Endothelial cell of umbilical vein (primary cell): ENCODE data around the gene HDAC4. TPM values are rescaled to one million over a fixed set of nuclear protein-coding genes. Genes with fewer than 3 reads are reported as not detected.

Experiments
- BruUV-seq: library from RNA; stranded (reverse); fragments of 400-500 nt; replicated peaks from 2 replicates; lab custom pipeline; 2021; lab: Mats Ljungman, UMichigan
- CTCF ChIA-PET: fragments of 300-600, 350-600 bp; sonication (Branson Sonifier 250); formaldehyde crosslinking; loops from one replicate; lab custom pipeline; 2021; ENCODE audit warnings: antibody characterized with exemption, inconsistent platforms; lab: Charles Lee
- POLR2A ChIA-PET: fragments of 300-600, 350-600 bp; sonication (Branson Sonifier 250); formaldehyde crosslinking; loops from one replicate; lab custom pipeline; 2021; ENCODE audit warnings: antibody characterized with exemption, inconsistent platforms; lab: Charles Lee
- DNase-seq: peaks from one replicate; pipeline ENCODE4 v3.0.0-alpha.2; 2011; ENCODE audit warnings: low read depth, low spot score
- FAIRE-seq: peaks from 2 replicates; lab custom pipeline; 2011; peaks lifted over from hg19 to GRCh38; lab: Jason Lieb, UNC
- H2AFZ ChIP-seq: 2 replicates; pipeline ENCODE4 v1.6.0; 2012; ENCODE audit warnings: low read depth, low read length, control low read depth, inconsistent platforms
- H3K27ac ChIP-seq: 2 replicates; pipeline ENCODE4 v1.5.1; 2011; ENCODE audit warnings: low read depth, mild to moderate bottlenecking, control low read depth, low read length, moderate library complexity; ENCODE audit not compliant: insufficient read depth
- H3K27me3 ChIP-seq, 2 experiments: 2 replicates each; pipeline versions ENCODE4 v1.6.0 to v1.6.1; 2011; ENCODE audit warnings: low read length in 2 of 2, mixed read lengths in 1 of 2; ENCODE audit not compliant: control insufficient read depth in 2 of 2, insufficient read depth in 2 of 2
- H3K36me3 ChIP-seq, 2 experiments: 2 replicates in 1 of 2; 3 replicates in 1 of 2; pipeline ENCODE4 v1.5.1; 2011; ENCODE audit warnings: low read length in 2 of 2, mild to moderate bottlenecking in 1 of 2, moderate library complexity in 1 of 2; ENCODE audit not compliant: control insufficient read depth in 2 of 2, insufficient read depth in 2 of 2; ENCODE audit errors: extremely low read depth in 1 of 2
- H3K4me1 ChIP-seq: 3 replicates; pipeline ENCODE4 v1.5.1; 2011; ENCODE audit warnings: mild to moderate bottlenecking, low read length; ENCODE audit not compliant: control insufficient read depth, insufficient read depth; ENCODE audit errors: extremely low read depth
- H3K4me2 ChIP-seq: 2 replicates; pipeline ENCODE4 v1.6.1; 2011; ENCODE audit warnings: low read length, control low read depth, mixed read lengths; ENCODE audit not compliant: insufficient read depth
- H3K4me3 ChIP-seq, 3 experiments: fragments of 200-600 bp in 1 of 3; sonication (generic), shearing (Covaris generic) in 1 of 3; replicated peaks in 1 of 3; 2 replicates each; pipeline ENCODE4 v1.5.1; 2011 to 2016; ENCODE audit warnings: control low read depth in 3 of 3, low read length in 3 of 3, mild to moderate bottlenecking in 2 of 3, inconsistent platforms in 1 of 3, low read depth in 1 of 3, moderate library complexity in 1 of 3; ENCODE audit not compliant: insufficient read depth in 1 of 3
- H3K79me2 ChIP-seq: 2 replicates; pipeline ENCODE4 v1.6.0; 2012; ENCODE audit warnings: low read length, inconsistent platforms; ENCODE audit not compliant: control insufficient read depth, insufficient read depth
- H3K9ac ChIP-seq: replicated peaks from 2 replicates; pipeline ENCODE3; 2011; ENCODE audit warnings: low read length, control low read depth; ENCODE audit not compliant: insufficient read depth; ENCODE audit errors: extremely low read depth
- H3K9me1 ChIP-seq: replicated peaks from 3 replicates; pipeline ENCODE4 v1.6.0; 2011; ENCODE audit warnings: mild to moderate bottlenecking, low read length; ENCODE audit not compliant: control insufficient read depth, insufficient read depth; ENCODE audit errors: extremely low read depth
- H3K9me3 ChIP-seq: replicated peaks from 2 replicates; pipeline ENCODE4 v1.5.1; 2012; ENCODE audit warnings: low read length, inconsistent platforms; ENCODE audit not compliant: control insufficient read depth, insufficient read depth
- H4K20me1 ChIP-seq: replicated peaks from 2 replicates; pipeline ENCODE3; 2011; ENCODE audit warnings: mild to moderate bottlenecking, low read length; ENCODE audit not compliant: control insufficient read depth, insufficient read depth; ENCODE audit errors: extremely low read depth
- CTCF ChIP-seq, 2 donors: IDR thresholded peaks; 1 replicate in 1 of 2; 2 replicates in 1 of 2; pipeline ENCODE4 v1.5.1; 2011; ENCODE audit warnings: low read length in 2 of 2, mild to moderate bottlenecking in 2 of 2, moderate library complexity in 2 of 2, control low read depth in 1 of 2, inconsistent platforms in 1 of 2, low read depth in 1 of 2; ENCODE audit not compliant: insufficient read depth in 1 of 2; ENCODE audit errors: extremely low read depth in 1 of 2
- FOS ChIP-seq: IDR thresholded peaks from 2 replicates; pipeline ENCODE4 v1.6.1; 2011; ENCODE audit warnings: mild to moderate bottlenecking, low read length, moderate library complexity, borderline replicate concordance; ENCODE audit not compliant: insufficient read depth
- GATA2 ChIP-seq: IDR thresholded peaks from 2 replicates; pipeline ENCODE4 v1.7.0; 2011; ENCODE audit warnings: low read depth, mild to moderate bottlenecking, moderate library complexity, mixed read lengths, low read length; ENCODE audit not compliant: insufficient read length, insufficient read depth
- MAX ChIP-seq: IDR thresholded peaks from 2 replicates; pipeline ENCODE4 v1.6.1; 2011; ENCODE audit not compliant: insufficient read depth, insufficient read length
- MYC ChIP-seq: IDR thresholded peaks from one replicate; pipeline ENCODE4 v1.6.1; 2011; ENCODE audit warnings: mild to moderate bottlenecking, low read depth, low read length
- dilution Hi-C: fragments of 300-500 bp; cut with MboI; formaldehyde crosslinking; loops from one replicate; pipeline ENCODE4 v1.15.0; 2019; ENCODE audit warnings: low sequenced_read_pairs; ENCODE audit not compliant: extremely low pct_ligation_motif_present
- intact Hi-C: fragments of 100-400 bp; cut with micrococcal nuclease; formaldehyde crosslinking; loops from one replicate; pipeline ENCODE4 v1.10.0; 2022
- polyA plus RNA-seq, 4 experiments: library from polyadenylated mRNA; depleted of rRNA in 3 of 4; stranded (reverse) in 3 of 4; unstranded in 1 of 4; fragments of >200 nt; gene quantifications; 2 replicates each; pipeline versions ENCODE4 v1.2.1 to v1.2.3, GENCODE V29; 2011 to 2012; ENCODE audit warnings: missing spikeins in 1 of 4
- total RNA-seq: library from RNA; stranded (reverse); gene quantifications from 2 replicates; pipeline ENCODE4 v1.2.3, GENCODE V29; 2021

HDAC4 gene
- total and polyA plus RNA-seq, 2 donors (not counting 3 experiments of a cell fraction or from before 2014, with no cell fraction given) = 13.4 to 33.0 TPM

GRCh38 chr2:239329284-239329971, 71.4 kb downstream of the HDAC4 start:
- DNase-seq = no peak
- FAIRE-seq = no peak
- intact Hi-C loops = loop anchor here (2.0 kb wide), 1 partner anchor 71 kb away; the partner anchor contains the start of gene HDAC4
- no peak overlapping the region for H3K4me3 ChIP-seq
- no peak for TF ChIP-seq GATA2
- TF ChIP-seq CTCF (IDR thresholded peaks at IDR 0.05; ENCODE audit: extremely low read depth in 1 of 2, insufficient read depth in 1 of 2, low read depth in 1 of 2, low read length in 2 of 2) = no peak
- no peak for TF ChIP-seq FOS
- no peak for TF ChIP-seq MAX
- no peak for TF ChIP-seq MYC
- no peaks in the 10 kb centered on the region for H3K27me3 ChIP-seq
- peaks cover 7% of the 10 kb centered on the region for H3K79me2 ChIP-seq
- dilution Hi-C loops = no loop called here
- no peak overlapping the region for H2AFZ ChIP-seq
- H3K4me1 ChIP-seq = peaks cover 12% of the 10 kb centered on the region
- H3K36me3 ChIP-seq = no peaks in the 10 kb centered on the region
- H3K27ac ChIP-seq = no peak overlapping the region
- no peak overlapping the region for H3K9ac ChIP-seq
- POLR2A ChIA-PET = no interaction called here
- CTCF ChIA-PET = interaction anchor here (0.9 kb wide), 2 partner anchors 10 to 21 kb away, joined by 4 to 5 read pairs; no protein-coding TSS in a partner anchor
- H3K9me3 ChIP-seq = no peaks in the 10 kb centered on the region
- no peaks in the 10 kb centered on the region for H4K20me1 ChIP-seq
- no peak overlapping the region for H3K4me2 ChIP-seq
- no TSS peak for BruUV-seq
- H3K9me1 ChIP-seq = no peaks in the 10 kb centered on the region
